Thyroid gland (tissue), 4 donors: ENCODE measurements around the gene WDR37. TPM values are rescaled to one million over a fixed set of nuclear protein-coding genes. Genes with fewer than 3 reads are reported as not detected.

Source experiments
- DNase-seq, 2 donors: peaks; one replicate each; pipeline ENCODE4 v3.0.0-alpha.2; 2019
- H3K27ac ChIP-seq, 3 donors: fragments of 200-600 bp; sonication (generic); 1 replicate in 2 of 3; 2 replicates in 1 of 3; pipeline ENCODE4 v1.5.1; 2016 to 2019; ENCODE audit warnings: mild to moderate bottlenecking in 1 of 3, moderate library complexity in 1 of 3
- H3K27me3 ChIP-seq: fragments of 200-600 bp; sonication (generic); one replicate; pipeline ENCODE4 v1.5.1; 2019
- H3K36me3 ChIP-seq, 2 donors: fragments of 200-600 bp; sonication (generic); one replicate each; pipeline ENCODE4 v1.5.1; 2016 to 2019
- H3K4me1 ChIP-seq, 2 donors: fragments of 200-600 bp; sonication (generic); one replicate each; pipeline ENCODE4 v1.5.1; 2017 to 2019
- H3K4me3 ChIP-seq, 3 donors: fragments of 200-600 bp; sonication (generic); replicated peaks in 1 of 3; 1 replicate in 2 of 3; 2 replicates in 1 of 3; pipeline ENCODE4 v1.5.1; 2016; ENCODE audit warnings: mild to moderate bottlenecking in 1 of 3
- H3K9me3 ChIP-seq: fragments of 200-600 bp; sonication (generic); one replicate; pipeline ENCODE4 v1.5.1; 2017
- CTCF ChIP-seq, 6 experiments: fragments of 200-600 bp in 3 of 6; fragments of 450-650 bp in 3 of 6; sonication (generic) in 3 of 6; IDR thresholded peaks; one replicate each; pipeline ENCODE4 v1.5.1; 2016 to 2019; ENCODE audit warnings: antibody characterized with exemption in 6 of 6, mild to moderate bottlenecking in 2 of 6, inconsistent platforms in 1 of 6, moderate library complexity in 1 of 6
- POLR2A ChIP-seq, 2 donors: fragments of 450-650 bp; IDR thresholded peaks; one replicate each; pipeline ENCODE4 v1.6.1; 2017; ENCODE audit warnings: antibody characterized with exemption in 2 of 2, mild to moderate bottlenecking in 2 of 2, moderate library complexity in 1 of 2
- WGBS, 2 donors: methylation state at CpG; one replicate each; pipeline ENCODE4 v1.1.5; 2017; 5-methylcytosine and 5-hydroxymethylcytosine counted together
- intact Hi-C: fragments of 100-400 bp; cut with DNase I; formaldehyde crosslinking; loops from one replicate; pipeline ENCODE4 v1.15.1; 2023
- total RNA-seq, 4 donors: library from RNA; depleted of rRNA; stranded (reverse); fragments of >200 nt; gene quantifications; one replicate each; pipeline ENCODE4 v1.2.3, GENCODE V29; 2016

The WDR37 gene
- total RNA-seq, 4 donors from 2014 or later: 15.2 to 26.3 (median 16.4) TPM

GRCh38 chr10:1029838-1030237 is 26.3 kb upstream of the WDR37 start:
- H3K4me1 ChIP-seq: no peaks in the 10 kb centered on the region
- intact Hi-C loops: no loop called here
- H3K36me3 ChIP-seq: no peaks in the 10 kb centered on the region
- H3K4me3 ChIP-seq: no peak overlapping the region
- TF ChIP-seq POLR2A (IDR thresholded peaks at IDR 0.05) (no peak), CTCF (IDR thresholded peaks at IDR 0.05) (no peak)
- H3K27ac ChIP-seq: no peak overlapping the region
- H3K27me3 ChIP-seq: no peaks in the 10 kb centered on the region
- WGBS, 2 donors: 96% methylated on average over 7 of the region's 7 CpGs
- DNase-seq: no peak
- H3K9me3 ChIP-seq: no peaks in the 10 kb centered on the region

GRCh38 chr10:1033601-1034000 is 22.6 kb upstream of the WDR37 start:
- H3K27me3 ChIP-seq: no peaks in the 10 kb centered on the region
- H3K36me3 ChIP-seq: no peaks in the 10 kb centered on the region
- intact Hi-C loops: no loop called here
- 67 to 75% methylated on average over 1 of the region's 1 CpG for WGBS, 2 donors
- no peak for DNase-seq
- H3K9me3 ChIP-seq: no peaks in the 10 kb centered on the region
- no peak overlapping the region for H3K4me3 ChIP-seq
- H3K27ac ChIP-seq: no peak overlapping the region
- TF ChIP-seq CTCF (IDR thresholded peaks at IDR 0.05) (no peak), POLR2A (IDR thresholded peaks at IDR 0.05) (no peak)
- H3K4me1 ChIP-seq: no peaks in the 10 kb centered on the region

GRCh38 chr10:1034758-1035157 is 21.4 kb upstream of the WDR37 start:
- H3K9me3 ChIP-seq: no peaks in the 10 kb centered on the region
- TF ChIP-seq POLR2A (IDR thresholded peaks at IDR 0.05): no peak
- TF ChIP-seq CTCF (IDR thresholded peaks at IDR 0.05): no peak
- WGBS, 2 donors: 88 to 92% methylated on average over 3 of the region's 3 CpGs
- H3K36me3 ChIP-seq: no peaks in the 10 kb centered on the region
- no peaks in the 10 kb centered on the region for H3K4me1 ChIP-seq
- no peaks in the 10 kb centered on the region for H3K27me3 ChIP-seq
- no peak overlapping the region for H3K4me3 ChIP-seq
- intact Hi-C loops: no loop called here
- H3K27ac ChIP-seq: no peak overlapping the region
- no peak for DNase-seq

- intact Hi-C loops: no loop called here
- H3K27me3 ChIP-seq: no peaks in the 10 kb centered on the region
- no peaks in the 10 kb centered on the region for H3K9me3 ChIP-seq
- DNase-seq: no peak
- no peak overlapping the region for H3K27ac ChIP-seq
- WGBS, 2 donors: 76% methylated on average over 6 of the region's 6 CpGs
- no peaks in the 10 kb centered on the region for H3K4me1 ChIP-seq
- H3K36me3 ChIP-seq: no peaks in the 10 kb centered on the region
- TF ChIP-seq POLR2A (IDR thresholded peaks at IDR 0.05): no peak
- TF ChIP-seq CTCF (IDR thresholded peaks at IDR 0.05): no peak
- no peak overlapping the region for H3K4me3 ChIP-seq
Measured at GRCh38 chr10:1035201-1035600, 21.0 kb upstream of the WDR37 start.

- no peak for DNase-seq
- intact Hi-C loops: no loop called here
- 83 to 86% methylated on average over 14 of the region's 14 CpGs for WGBS, 2 donors
Measured at GRCh38 chr10:1036341-1036791, 19.8 kb upstream of the WDR37 start.

More at GRCh38 chr10:1036341-1036791, 19.8 kb upstream of the WDR37 start:
- TF ChIP-seq POLR2A (IDR thresholded peaks at IDR 0.05) (no peak), CTCF (IDR thresholded peaks at IDR 0.05) (no peak)
- Histone ChIP-seq H3K27me3 (no peaks in the 10 kb centered on the region), H3K9me3 (no peaks in the 10 kb centered on the region), H3K36me3 (peaks cover 0 to 4% of the 10 kb centered on the region in 2 donors), H3K27ac (no peak overlapping the region), H3K4me3 (no peak overlapping the region), H3K4me1 (no peaks in the 10 kb centered on the region)
